HepG2 (cell line): ENCODE data around the gene UMPS. TPM values are rescaled to one million over a fixed set of nuclear protein-coding genes. Genes with fewer than 3 reads are reported as not detected.

Experiments used
- ATF4 ChIP-seq, 2 experiments: fragments of 450-650 bp in 1 of 2; sonication (generic) in 1 of 2; formaldehyde crosslinking; IDR thresholded peaks; 2 replicates each; pipeline versions ENCODE4 v1.5.0 to v1.8.0; 2020 to 2022; ENCODE audit warnings: mild to moderate bottlenecking in 1 of 2, missing genetic modification reagents in 1 of 2
- KDM2A ChIP-seq: sonication (generic); formaldehyde crosslinking; IDR thresholded peaks from 2 replicates; pipeline ENCODE4 v1.4.0; 2020; ENCODE audit warnings: low read depth, missing genetic modification reagents, borderline replicate concordance
- KMT2B ChIP-seq: IDR thresholded peaks from 2 replicates; pipeline ENCODE4 v1.6.1; 2016; ENCODE audit warnings: missing genetic modification reagents, missing compliant biosample characterization
- PATZ1 ChIP-seq: sonication (generic); formaldehyde crosslinking; IDR thresholded peaks from 2 replicates; pipeline ENCODE4 v1.4.0; 2020; ENCODE audit warnings: missing genetic modification reagents
- SP140L ChIP-seq: sonication (generic); formaldehyde crosslinking; IDR thresholded peaks from 2 replicates; pipeline ENCODE4 v1.4.0; 2020; ENCODE audit warnings: missing genetic modification reagents, borderline replicate concordance
- SP4 ChIP-seq: sonication (generic); formaldehyde crosslinking; IDR thresholded peaks from 2 replicates; pipeline ENCODE4 v1.8.1; 2023; ENCODE audit warnings: mild to moderate bottlenecking, missing genetic modification reagents
- SPEN ChIP-seq: sonication (generic); formaldehyde crosslinking; IDR thresholded peaks from 2 replicates; pipeline ENCODE4 v1.5.1; 2020; ENCODE audit warnings: low read depth, mild to moderate bottlenecking, missing genetic modification reagents
- SRSF9 ChIP-seq: fragments of 200-400 bp; formaldehyde crosslinking; IDR thresholded peaks from 2 replicates; pipeline ENCODE4 v1.6.1; 2018; ENCODE audit warnings: borderline replicate concordance, mild to moderate bottlenecking, low read depth, low read length; ENCODE audit not compliant: insufficient read depth, poor library complexity, severe bottlenecking
- THRA ChIP-seq: sonication (generic); formaldehyde crosslinking; IDR thresholded peaks from 2 replicates; pipeline ENCODE4 v1.4.0; 2020; ENCODE audit warnings: missing genetic modification reagents, borderline replicate concordance
- TRIM22 ChIP-seq: fragments of 450-650 bp; IDR thresholded peaks from 2 replicates; pipeline ENCODE4 v1.6.1; 2017
- ZBTB14 ChIP-seq: sonication (generic); formaldehyde crosslinking; IDR thresholded peaks from 2 replicates; pipeline ENCODE4 v1.4.0; 2020; ENCODE audit warnings: missing genetic modification reagents
- ZBTB20 ChIP-seq: sonication (generic); formaldehyde crosslinking; IDR thresholded peaks from 2 replicates; pipeline ENCODE4 v1.8.1; 2023; ENCODE audit warnings: missing genetic modification reagents, low read depth, mild to moderate bottlenecking, borderline replicate concordance
- ZNF205 ChIP-seq: IDR thresholded peaks from 2 replicates; pipeline ENCODE4 v1.6.1; 2018; ENCODE audit warnings: missing biosample characterization, missing genetic modification reagents
- ZNF251 ChIP-seq: sonication (generic); formaldehyde crosslinking; IDR thresholded peaks from 2 replicates; pipeline ENCODE4 v1.9.0; 2021; ENCODE audit warnings: mild to moderate bottlenecking, missing genetic modification reagents
- ZNF317 ChIP-seq: sonication (generic); formaldehyde crosslinking; IDR thresholded peaks from 2 replicates; pipeline ENCODE4 v1.5.0; 2020; ENCODE audit warnings: mild to moderate bottlenecking, missing genetic modification reagents
- ZNF33B ChIP-seq: sonication (generic); formaldehyde crosslinking; IDR thresholded peaks from 2 replicates; pipeline ENCODE4 v1.5.1; 2020; ENCODE audit warnings: mild to moderate bottlenecking, missing genetic modification reagents
- ZNF547 ChIP-seq: sonication (generic); formaldehyde crosslinking; IDR thresholded peaks from 2 replicates; pipeline ENCODE4 v1.5.1; 2020; ENCODE audit warnings: mild to moderate bottlenecking, missing genetic modification reagents
- ZNF549 ChIP-seq: sonication (generic); formaldehyde crosslinking; IDR thresholded peaks from 2 replicates; pipeline ENCODE4 v1.5.0; 2020; ENCODE audit warnings: missing genetic modification reagents
- ZNF570 ChIP-seq: sonication (generic); formaldehyde crosslinking; IDR thresholded peaks from 2 replicates; pipeline ENCODE4 v1.4.0; 2020; ENCODE audit warnings: mild to moderate bottlenecking, missing genetic modification reagents, borderline replicate concordance
- ZNF572 ChIP-seq: sonication (generic); formaldehyde crosslinking; IDR thresholded peaks from 2 replicates; pipeline ENCODE4 v1.5.1; 2020; ENCODE audit warnings: mild to moderate bottlenecking, missing genetic modification reagents
- ZNF709 ChIP-seq: sonication (generic); formaldehyde crosslinking; IDR thresholded peaks from 2 replicates; pipeline ENCODE4 v1.5.0; 2020; ENCODE audit warnings: mild to moderate bottlenecking, missing genetic modification reagents
- ZNF782 ChIP-seq: sonication (generic); formaldehyde crosslinking; IDR thresholded peaks from 2 replicates; pipeline ENCODE4 v1.4.0; 2020; ENCODE audit warnings: missing genetic modification reagents, mild to moderate bottlenecking, borderline replicate concordance
- polyA plus RNA-seq, 8 experiments: library from polyadenylated mRNA; depleted of rRNA in 3 of 8; stranded (reverse) in 7 of 8; unstranded in 1 of 8; fragments of >200 nt; fragmentation: Illumina TruSeq in 4 of 8; extraction: Trizol in 4 of 8; gene quantifications; 2 replicates each; pipeline versions ENCODE4 v1.2.1 to v1.2.3, GENCODE V29; 2011 to 2016; ENCODE audit warnings: low read depth in 4 of 8, missing spikeins in 1 of 8, mixed read lengths in 1 of 8; ENCODE audit not compliant: insufficient read depth in 1 of 8
- total RNA-seq, 5 experiments: library from RNA; depleted of rRNA; stranded (reverse); fragments of >200 nt; fragmentation: Illumina TruSeq; extraction: Trizol; gene quantifications; 2 replicates each; pipeline ENCODE4 v1.2.3, GENCODE V29; 2016; ENCODE audit warnings: low read depth in 1 of 5

Gene UMPS
- total and polyA plus RNA-seq, 2 of the 13 experiments (the other 11 are each of a cell fraction or from before 2014, with no cell fraction given): 52.7 to 74.2 TPM

GRCh38 chr3:124700880-124701684, 29.2 kb upstream of the UMPS start (continued):
- TF ChIP-seq SRSF9 (no peak), ZNF33B (peak; percentile 85), SPEN (peak; percentile 96), THRA (CRISPR knock-in tag) (peak; percentile 79), ATF4 (CRISPR knock-in tag; IDR thresholded peaks at IDR 0.05) (peak in 1 of 2 experiments; percentile 67; a peak in 2 of 4 replicates), ZNF709 (CRISPR knock-in tag) (no peak), ZNF782 (peak; percentile 40; the same call in 1 of the 2 replicates), ZNF572 (CRISPR knock-in tag) (no peak), ZNF570 (CRISPR knock-in tag) (no peak), PATZ1 (peak; percentile 18; the same call in 1 of the 2 replicates), ZNF251 (CRISPR knock-in tag) (no peak), ZNF205 (peak; percentile 80; the same call in 1 of the 2 replicates), TRIM22 (no peak), SP4 (CRISPR knock-in tag) (0 out of 2 replicates have a peak, but pooled peaks have one; percentile 22), KMT2B (peak; percentile 74; the same call in 1 of the 2 replicates), SP140L (CRISPR knock-in tag) (no peak; the same call in 1 of the 2 replicates), ZBTB20 (CRISPR knock-in tag) (peak; percentile 72; the same call in 1 of the 2 replicates), ZNF547 (CRISPR knock-in tag) (peak; percentile 58; the same call in 1 of the 2 replicates), ZBTB14 (CRISPR knock-in tag) (no peak), ZNF549 (CRISPR knock-in tag) (no peak), ZNF317 (CRISPR knock-in tag) (peak; percentile 44; the same call in 1 of the 2 replicates), KDM2A (CRISPR knock-in tag) (peak; percentile 77; the same call in 1 of the 2 replicates)
